ENCODE measurements around the gene DLG4. TPM values are rescaled to one million over a fixed set of nuclear protein-coding genes. Genes with fewer than 3 reads are reported as not detected.
"Not testable (repeated sequence)": the region's sequence is repeated elsewhere in the genome, so short reads cannot be mapped to it uniquely, and the experiment has no call there.

DLG4 gene
- total RNA-seq, 2 experiments from 2014 or later: 10.2 to 11.0 TPM

DNA sequence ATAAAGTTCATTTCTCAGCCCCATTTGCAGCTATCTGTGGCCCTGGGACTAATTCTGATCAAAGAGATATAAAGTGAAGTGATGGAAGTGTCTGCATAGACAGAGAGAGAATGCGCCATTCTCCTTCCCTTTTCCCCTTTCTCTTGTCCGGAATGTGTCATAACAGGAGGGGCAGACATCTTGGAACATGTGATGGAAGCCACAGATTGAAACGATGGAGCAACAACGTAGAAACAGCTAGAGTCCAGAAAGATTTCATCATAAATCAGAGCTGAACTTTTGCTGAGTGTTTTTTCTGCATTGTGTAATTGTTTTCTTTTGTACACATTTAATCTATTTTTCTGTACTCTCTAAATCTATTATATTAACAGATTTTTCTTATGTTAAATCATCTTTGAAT lies 51.8 kb downstream of the DLG4 start:
- H3K36me3 ChIP-seq (ENCODE audit: insufficient read depth, low read length): no peaks in the 10 kb centered on the region
- peak in 3 of 14 experiments; percentile 11 to 63 (median 48) for DNase-seq
- Mint-ChIP-seq H3K36me3 (ENCODE audit: low read depth) (no peaks in the 10 kb centered on the region), H3K27ac (no peak overlapping the region), H3K4me3 (no peak overlapping the region), H3K27me3 (peaks cover 12% of the 10 kb centered on the region), H3K4me1 (ENCODE audit: low read depth) (no peaks in the 10 kb centered on the region), H3K9me3 (peaks cover 5% of the 10 kb centered on the region)
- intact Hi-C loops (cut with DNase I, micrococcal nuclease): no loop called here
- ATAC-seq (ENCODE audit: poor library complexity): no peak
- H3K4me1 ChIP-seq (ENCODE audit: insufficient read depth, low read length): no peaks in the 10 kb centered on the region
- no peak overlapping the region for H3K4me3 ChIP-seq (ENCODE audit: low read length)
- ChIA-PET POLR2A (interaction anchor here (0.6 kb wide), 1 partner anchor 379 kb away, joined by 3 read pairs; no protein-coding TSS in a partner anchor), CTCF (no interaction called here)
- H3K27me3 ChIP-seq (ENCODE audit: control insufficient read depth in 1 of 2, insufficient read depth in 2 of 2, low read length in 2 of 2): no peaks in the 10 kb centered on the region
- no peak for TF ChIP-seq CTCF (IDR thresholded peaks at IDR 0.05)
- no peak overlapping the region for H3K27ac ChIP-seq (ENCODE audit: low read depth in 1 of 2, low read length in 2 of 2)
- peaks cover 4 to 24% of the 10 kb centered on the region in 2 experiments for H3K9me3 ChIP-seq (ENCODE audit: control insufficient read depth in 1 of 2, insufficient read depth in 1 of 2, low read length in 2 of 2)

GRCh38 chr17:7166873-7167272 lies 52.8 kb downstream of the DLG4 start:
- TF ChIP-seq CTCF (IDR thresholded peaks at IDR 0.05): no peak
- ATAC-seq (ENCODE audit: poor library complexity): no peak

DNA sequence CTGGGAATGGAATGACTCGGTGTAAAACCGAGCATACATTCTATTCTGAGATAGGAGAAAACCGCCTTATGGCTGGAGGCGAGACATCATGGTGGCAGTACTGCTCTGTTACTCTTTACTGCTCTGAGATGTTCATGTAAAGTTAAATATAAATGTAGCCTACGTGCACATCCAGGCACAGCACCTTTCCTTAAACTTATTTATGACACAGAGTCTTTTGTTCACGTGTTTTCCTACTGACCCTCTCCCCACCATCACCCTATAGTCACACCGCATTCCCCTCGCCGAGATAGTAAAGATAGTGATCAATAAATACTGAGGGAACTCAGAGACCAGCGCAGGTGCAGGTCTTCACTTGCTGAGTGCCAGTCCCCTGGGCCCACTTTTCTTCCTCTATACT lies 60.1 kb downstream of the DLG4 start:
- H3K27me3 ChIP-seq (ENCODE audit: control insufficient read depth in 1 of 2, insufficient read depth in 2 of 2, low read length in 2 of 2); CTCF ChIA-PET; POLR2A ChIA-PET; H3K27ac Mint-ChIP-seq; H3K36me3 Mint-ChIP-seq (ENCODE audit: low read depth); H3K4me3 ChIP-seq (ENCODE audit: low read length); intact Hi-C loops (cut with DNase I, micrococcal nuclease); H3K36me3 ChIP-seq (ENCODE audit: insufficient read depth, low read length); H3K4me3 Mint-ChIP-seq; H3K4me1 Mint-ChIP-seq (ENCODE audit: low read depth); H3K4me1 ChIP-seq (ENCODE audit: insufficient read depth, low read length); DNase-seq; H3K27ac ChIP-seq (ENCODE audit: low read depth in 1 of 2, low read length in 2 of 2); ATAC-seq (ENCODE audit: poor library complexity); H3K9me3 ChIP-seq (ENCODE audit: control insufficient read depth in 1 of 2, insufficient read depth in 1 of 2, low read length in 2 of 2); H3K9me3 Mint-ChIP-seq: not testable (repeated sequence)
- peaks cover 31% of the 10 kb centered on the region for H3K27me3 Mint-ChIP-seq

More at GRCh38 chr17:7166873-7167272, 52.8 kb downstream of the DLG4 start:
- no peaks in the 10 kb centered on the region for H3K36me3 ChIP-seq (ENCODE audit: insufficient read depth, low read length)
- Mint-ChIP-seq H3K4me3 (no peak overlapping the region), H3K36me3 (ENCODE audit: low read depth) (no peaks in the 10 kb centered on the region), H3K9me3 (peaks cover 5% of the 10 kb centered on the region), H3K27ac (no peak overlapping the region), H3K27me3 (peaks cover 12% of the 10 kb centered on the region), H3K4me1 (ENCODE audit: low read depth) (no peaks in the 10 kb centered on the region)
- no peaks in the 10 kb centered on the region for H3K27me3 ChIP-seq (ENCODE audit: control insufficient read depth in 1 of 2, insufficient read depth in 2 of 2, low read length in 2 of 2)
- H3K27ac ChIP-seq (ENCODE audit: low read depth in 1 of 2, low read length in 2 of 2): no peak overlapping the region
- intact Hi-C loops (cut with DNase I, micrococcal nuclease): no loop called here
- ChIA-PET POLR2A (no interaction called here), CTCF (no interaction called here)
- H3K9me3 ChIP-seq (ENCODE audit: control insufficient read depth in 1 of 2, insufficient read depth in 1 of 2, low read length in 2 of 2): peaks cover 4 to 24% of the 10 kb centered on the region in 2 experiments
- H3K4me1 ChIP-seq (ENCODE audit: insufficient read depth, low read length): no peaks in the 10 kb centered on the region
- no peak for DNase-seq
- H3K4me3 ChIP-seq (ENCODE audit: low read length): no peak overlapping the region

DNA sequence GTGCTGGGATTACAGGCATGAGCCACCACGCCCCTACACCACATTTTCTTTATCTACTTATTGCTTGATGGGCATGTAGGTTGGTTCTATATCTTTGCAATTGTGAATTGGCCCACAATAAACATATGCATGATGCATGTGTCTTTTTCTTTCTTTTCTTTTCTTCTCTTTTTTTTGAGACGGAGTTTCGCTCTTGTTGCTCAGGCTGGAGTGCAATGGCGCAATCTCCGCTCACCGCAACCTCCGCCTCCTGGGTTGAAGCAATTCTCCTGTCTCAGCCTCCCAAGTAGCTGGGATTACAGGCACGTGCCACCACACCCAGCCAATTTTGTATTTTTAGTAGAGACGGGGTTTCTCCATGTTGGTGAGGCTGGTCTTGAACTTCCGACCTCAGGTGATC lies 61.2 kb downstream of the DLG4 start:
- POLR2A ChIA-PET; H3K27ac ChIP-seq (ENCODE audit: low read depth in 1 of 2, low read length in 2 of 2); DNase-seq; H3K4me1 Mint-ChIP-seq (ENCODE audit: low read depth); intact Hi-C loops (cut with DNase I, micrococcal nuclease); H3K9me3 ChIP-seq (ENCODE audit: control insufficient read depth in 1 of 2, insufficient read depth in 1 of 2, low read length in 2 of 2); H3K36me3 Mint-ChIP-seq (ENCODE audit: low read depth); H3K27ac Mint-ChIP-seq; H3K4me1 ChIP-seq (ENCODE audit: insufficient read depth, low read length); H3K36me3 ChIP-seq (ENCODE audit: insufficient read depth, low read length); H3K27me3 ChIP-seq (ENCODE audit: control insufficient read depth in 1 of 2, insufficient read depth in 2 of 2, low read length in 2 of 2); H3K4me3 ChIP-seq (ENCODE audit: low read length); H3K9me3 Mint-ChIP-seq; CTCF ChIA-PET; ATAC-seq (ENCODE audit: poor library complexity); H3K4me3 Mint-ChIP-seq: not testable (repeated sequence)
- H3K27me3 Mint-ChIP-seq: peaks cover 34% of the 10 kb centered on the region

Data from CD4-positive, alpha-beta T cell (primary cell).